ENCODE results near the gene CEP112.

DNA sequence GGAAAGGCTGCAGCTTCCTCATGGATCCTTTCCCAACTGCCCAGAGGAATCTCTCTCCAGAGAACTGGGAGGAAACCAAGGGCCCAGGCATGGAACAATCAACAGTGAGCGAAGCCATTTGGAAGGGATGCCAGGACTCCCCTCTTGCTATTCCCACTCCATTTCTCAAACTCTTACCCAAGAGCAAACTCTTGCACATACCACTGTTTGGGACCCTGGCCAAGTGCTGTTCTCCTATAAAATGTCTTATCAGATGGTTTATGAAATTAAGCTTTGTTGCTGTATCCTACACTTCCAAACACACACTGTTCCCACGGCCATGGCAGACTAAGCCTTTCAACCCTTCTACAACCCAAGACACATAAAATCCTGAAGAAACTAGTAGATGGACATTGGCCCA lies 582.2 kb downstream of the CEP112 start:
- no peak for TF ChIP-seq POLR2A (IDR thresholded peaks at IDR 0.05; ENCODE audit: low read length)
- TF ChIP-seq GATA1 (IDR thresholded peaks at IDR 0.05; ENCODE audit: low read depth, low read length): no peak

Data from erythroblast (primary cell).